Cardiac fibroblast (primary cell): ENCODE data around the gene NNAT.

Source experiments
- DNase-seq, 2 donors: peaks; one replicate each; pipeline versions ENCODE4 v3.0.0 to v3.0.0-alpha.2; 2010; ENCODE audit warnings: low read depth in 2 of 2
- H3K4me3 ChIP-seq, 2 donors: replicated peaks in 1 of 2; 1 replicate in 1 of 2; 2 replicates in 1 of 2; pipeline ENCODE4 v1.5.1; 2011; ENCODE audit warnings: low read depth in 2 of 2, low read length in 2 of 2, mild to moderate bottlenecking in 2 of 2, moderate library complexity in 1 of 2
- TF ChIP-seq, protein P1 (sequence below): IDR thresholded peaks from one replicate; pipeline ENCODE4 v1.5.1; 2011; ENCODE audit warnings: low read depth, mild to moderate bottlenecking, low read length, inconsistent platforms

The NNAT gene

DNA sequence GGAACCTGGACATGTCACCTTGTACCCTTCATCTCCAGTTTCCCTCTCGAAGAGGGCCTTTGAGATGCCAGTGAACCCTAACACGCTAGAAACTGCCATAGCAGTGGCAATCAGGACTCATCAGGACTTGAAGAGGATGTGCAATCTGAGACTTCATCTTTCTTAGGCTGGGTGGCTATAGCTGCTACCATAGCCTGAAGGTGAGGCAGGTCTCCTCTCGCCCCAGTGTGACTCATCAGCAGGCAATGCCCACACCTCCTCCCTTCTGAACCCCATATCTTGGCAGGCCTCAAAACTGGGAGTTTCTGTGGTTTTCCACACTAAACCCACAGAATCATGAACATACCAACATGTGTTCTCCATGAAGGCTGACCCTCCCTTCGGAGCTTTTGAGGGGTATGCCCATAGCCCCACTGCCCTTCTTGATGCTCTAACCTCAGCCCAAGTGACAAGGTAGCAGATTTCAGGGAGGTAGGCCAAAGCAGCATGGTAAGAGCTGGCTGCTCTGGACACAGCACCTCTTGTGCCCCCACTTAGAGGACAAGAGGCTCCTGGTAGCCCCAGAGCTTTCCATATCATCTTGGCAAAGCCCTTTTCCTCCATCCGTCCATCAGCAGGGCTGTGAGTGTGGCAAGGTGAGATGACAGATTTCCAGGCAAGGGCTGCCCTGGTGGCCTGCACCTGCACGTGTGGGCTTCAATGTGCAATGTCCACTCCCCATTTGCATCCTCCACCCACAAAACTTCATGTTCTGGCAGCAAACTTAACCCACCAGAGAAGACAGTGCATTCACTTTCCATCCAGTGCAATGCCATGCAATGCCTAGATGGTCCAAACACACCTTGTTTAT lies 4.0 kb downstream of the NNAT start:
- H3K4me3 ChIP-seq, result no peak overlapping the region
- DNase-seq, result no peak
- TF ChIP-seq, protein P1, sequence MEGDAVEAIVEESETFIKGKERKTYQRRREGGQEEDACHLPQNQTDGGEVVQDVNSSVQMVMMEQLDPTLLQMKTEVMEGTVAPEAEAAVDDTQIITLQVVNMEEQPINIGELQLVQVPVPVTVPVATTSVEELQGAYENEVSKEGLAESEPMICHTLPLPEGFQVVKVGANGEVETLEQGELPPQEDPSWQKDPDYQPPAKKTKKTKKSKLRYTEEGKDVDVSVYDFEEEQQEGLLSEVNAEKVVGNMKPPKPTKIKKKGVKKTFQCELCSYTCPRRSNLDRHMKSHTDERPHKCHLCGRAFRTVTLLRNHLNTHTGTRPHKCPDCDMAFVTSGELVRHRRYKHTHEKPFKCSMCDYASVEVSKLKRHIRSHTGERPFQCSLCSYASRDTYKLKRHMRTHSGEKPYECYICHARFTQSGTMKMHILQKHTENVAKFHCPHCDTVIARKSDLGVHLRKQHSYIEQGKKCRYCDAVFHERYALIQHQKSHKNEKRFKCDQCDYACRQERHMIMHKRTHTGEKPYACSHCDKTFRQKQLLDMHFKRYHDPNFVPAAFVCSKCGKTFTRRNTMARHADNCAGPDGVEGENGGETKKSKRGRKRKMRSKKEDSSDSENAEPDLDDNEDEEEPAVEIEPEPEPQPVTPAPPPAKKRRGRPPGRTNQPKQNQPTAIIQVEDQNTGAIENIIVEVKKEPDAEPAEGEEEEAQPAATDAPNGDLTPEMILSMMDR, result no peak

DNA sequence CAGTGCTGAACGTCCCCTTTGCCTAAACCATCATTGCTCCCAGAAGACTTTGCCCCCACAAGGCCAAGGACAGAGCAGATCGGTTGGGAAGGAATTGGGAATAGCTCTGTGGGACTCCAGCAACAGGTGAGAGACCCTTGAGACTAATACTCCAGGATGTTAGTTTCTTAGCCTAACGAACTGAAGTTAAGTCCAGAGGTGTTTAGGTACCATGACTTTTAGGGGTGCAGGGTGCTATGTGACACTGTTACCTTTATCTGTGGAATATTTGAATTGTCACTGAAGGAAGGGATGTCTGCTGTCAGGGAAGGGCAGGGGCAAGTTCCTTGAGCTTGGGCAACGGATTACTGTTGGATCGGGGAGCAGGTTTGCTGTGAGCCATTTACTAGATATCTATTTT lies 4.8 kb downstream of the NNAT start:
- H3K4me3 ChIP-seq, result peak overlapping the region; percentile 6 to 98
- TF ChIP-seq, protein P1, result no peak
- DNase-seq, result no peak

DNA sequence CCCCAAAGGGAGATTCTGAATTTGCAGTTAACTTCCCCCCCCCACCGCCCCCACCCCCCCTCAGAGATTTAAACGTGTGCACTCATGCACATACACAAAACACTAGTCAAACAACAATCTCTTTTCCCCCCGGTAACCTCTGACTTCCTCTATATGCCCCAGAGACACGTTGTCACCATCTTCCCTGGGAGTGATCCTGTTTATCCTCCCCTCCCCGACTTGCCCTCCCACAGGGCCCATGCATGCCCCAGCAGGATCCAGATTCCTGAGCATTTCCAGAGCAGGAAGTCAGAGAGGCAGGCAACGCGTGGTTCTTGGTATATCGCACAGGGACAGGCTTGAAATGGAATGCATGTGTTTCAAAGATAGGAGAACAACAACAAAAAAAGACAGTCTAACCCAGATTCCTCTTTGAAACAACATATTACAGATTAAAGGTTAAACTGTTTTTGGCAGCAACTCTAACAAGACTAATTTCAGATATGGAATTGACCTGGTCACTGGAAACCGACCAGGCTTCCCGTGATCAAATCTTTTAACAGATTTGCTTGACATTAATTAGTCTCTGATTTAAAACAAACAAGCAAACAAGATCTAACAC lies 5.3 kb downstream of the NNAT start:
- TF ChIP-seq, protein P1, result no peak

DNA sequence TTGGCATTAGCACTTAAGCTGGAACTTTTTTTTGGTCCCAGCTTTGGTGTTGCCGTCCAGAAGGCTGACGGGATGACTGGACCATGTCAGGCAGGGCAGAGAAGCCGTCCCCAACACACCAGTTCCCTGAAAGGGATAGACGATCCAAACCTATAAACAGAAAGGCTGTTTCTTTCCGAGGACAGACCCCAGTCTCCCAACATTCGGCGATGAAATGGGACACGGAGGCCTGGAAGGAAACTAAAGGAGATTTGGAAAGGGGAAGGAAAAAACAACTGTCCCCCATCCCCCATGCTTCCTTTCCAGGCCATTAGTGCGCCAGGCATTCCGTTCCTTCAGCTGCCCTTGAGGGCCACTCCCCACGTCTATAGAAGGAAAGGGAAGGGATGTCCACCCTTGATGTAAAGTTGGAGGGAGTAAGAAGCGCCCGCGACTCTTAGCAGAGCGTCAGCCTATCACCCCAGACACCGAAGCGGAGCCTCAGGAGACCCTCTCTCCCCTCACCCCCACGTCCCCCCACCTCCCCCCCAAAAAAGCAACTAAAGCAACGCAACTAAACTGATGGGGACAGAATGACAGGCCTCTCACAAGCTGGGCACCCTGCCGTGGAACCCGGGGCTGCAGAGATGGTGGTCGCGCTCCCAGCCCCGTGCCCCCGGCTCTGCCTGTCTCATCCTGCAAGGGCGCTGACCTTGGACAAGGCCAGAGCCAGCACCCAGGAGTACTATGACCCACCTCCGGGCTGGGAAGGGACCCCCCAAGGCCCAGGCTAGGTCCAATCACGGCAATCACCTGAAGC lies 6.0 kb downstream of the NNAT start:
- TF ChIP-seq, protein P1, result no peak

More for the DNA sequence above, 5.3 kb downstream of the NNAT start:
- peak; percentile 49 to 72 for DNase-seq
- H3K4me3 ChIP-seq, result peak overlapping the region; percentile 98 to 100

DNA sequence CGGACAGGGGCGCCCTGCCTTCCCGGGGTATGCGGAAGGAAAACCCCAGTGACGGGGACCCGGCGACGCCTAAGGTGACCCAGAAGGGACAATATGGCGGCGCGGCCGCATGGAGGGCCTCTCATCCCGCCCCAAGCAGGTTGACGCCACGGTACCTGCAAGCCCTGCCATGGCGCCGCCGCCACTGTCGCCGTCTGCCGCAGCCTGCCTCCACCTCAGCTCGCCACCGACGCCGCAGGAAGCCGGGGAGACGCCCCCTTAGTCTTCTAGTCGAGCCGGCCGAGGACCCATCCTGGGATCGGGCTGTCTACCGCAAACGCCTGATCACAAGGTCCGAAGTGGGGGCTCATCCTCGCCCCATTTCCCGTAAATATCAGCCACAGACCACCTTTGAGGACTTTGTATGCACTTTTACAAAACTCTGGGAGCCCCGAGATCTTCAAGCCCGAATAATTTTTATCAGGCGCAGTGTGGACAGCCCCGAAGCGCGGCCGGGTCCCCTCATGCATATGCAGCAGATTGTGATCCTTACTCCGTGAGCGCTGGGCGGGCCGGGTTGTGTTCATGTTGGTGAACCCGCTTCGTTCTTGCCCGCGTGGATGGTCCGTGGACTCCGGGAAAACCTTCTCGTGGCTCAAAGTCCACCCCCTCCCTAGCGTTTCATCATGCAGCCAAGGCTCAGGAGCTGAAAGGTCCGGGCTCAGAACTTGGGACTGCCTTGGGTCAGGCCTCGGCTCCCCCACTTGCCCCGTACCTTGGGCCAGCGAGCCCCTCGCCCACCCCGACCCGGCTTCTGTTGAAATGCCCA lies 6.8 kb downstream of the NNAT start, which contains the start of gene BLCAP:
Gene BLCAP (minus strand): TSS at position 239 of the 808 bp plus-strand sequence. CDS start 8,702 bp downstream, outside the sequence.
- TF ChIP-seq, protein P1, result no peak
- peak; percentile 90 to 91 for DNase-seq
- H3K4me3 ChIP-seq, result peak within 1 kb of the TSS; percentile 98 to 100

More for the DNA sequence above, 6.0 kb downstream of the NNAT start:
- peak overlapping the region; percentile 98 to 100 for H3K4me3 ChIP-seq
- DNase-seq, result peak; percentile 42 to 46
